NCI-H1436 treated with DMSO at 0.1 percent for 48 hours (cell line): Measurements from ENCODE around the gene CIAO2B.
"Not testable (repeated sequence)": the region's sequence is repeated elsewhere in the genome, so short reads cannot be mapped to it uniquely, and the experiment has no call there.

ENCODE experiments used
- DNase-seq: peaks from one replicate; lab custom pipeline; 2025; lab: John Stamatoyannopoulos, UW

CIAO2B gene

DNA sequence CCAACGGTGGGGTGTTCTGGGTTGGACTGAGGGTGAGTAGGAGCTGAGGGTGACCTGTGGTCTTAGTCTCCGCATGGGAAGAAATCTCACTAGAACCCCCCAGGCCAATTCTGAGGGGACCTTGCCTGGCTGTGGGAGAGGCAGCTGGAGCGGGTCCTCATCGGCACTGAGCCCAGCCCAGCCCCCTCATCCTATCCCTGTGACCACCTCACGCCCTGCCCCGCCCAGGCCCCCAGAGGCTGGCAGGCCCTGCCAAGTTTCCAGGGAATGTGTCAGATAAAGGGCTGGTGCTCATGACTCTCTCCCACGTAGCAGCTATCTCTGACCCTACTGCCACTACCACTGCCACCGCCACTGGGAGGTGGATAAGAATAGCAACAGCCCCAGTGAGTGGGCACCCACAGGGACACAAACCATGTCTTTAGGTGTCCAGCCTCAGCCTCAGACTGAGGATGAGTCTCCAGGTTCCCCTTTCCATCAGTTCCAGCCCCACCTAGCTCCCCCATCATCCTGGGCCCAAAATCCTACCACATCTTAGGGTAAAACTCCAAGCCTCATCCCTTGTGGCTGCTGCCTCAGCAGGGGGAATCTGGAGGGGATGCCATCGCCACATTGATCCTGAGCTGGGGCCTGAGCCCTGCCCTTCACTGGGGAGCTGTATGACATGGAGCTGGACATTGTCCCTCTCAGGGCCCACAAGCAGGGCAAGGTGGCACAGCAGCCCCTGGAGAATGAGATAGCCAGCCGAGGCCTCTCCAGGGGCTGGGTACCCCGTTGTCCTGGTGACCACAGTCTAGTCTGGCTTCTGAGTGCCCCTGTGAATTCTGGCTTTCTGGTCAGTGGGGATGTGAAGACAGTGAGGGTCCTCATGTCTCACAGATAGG is 30.4 kb downstream of the CIAO2B start:
- no peak for DNase-seq

DNA sequence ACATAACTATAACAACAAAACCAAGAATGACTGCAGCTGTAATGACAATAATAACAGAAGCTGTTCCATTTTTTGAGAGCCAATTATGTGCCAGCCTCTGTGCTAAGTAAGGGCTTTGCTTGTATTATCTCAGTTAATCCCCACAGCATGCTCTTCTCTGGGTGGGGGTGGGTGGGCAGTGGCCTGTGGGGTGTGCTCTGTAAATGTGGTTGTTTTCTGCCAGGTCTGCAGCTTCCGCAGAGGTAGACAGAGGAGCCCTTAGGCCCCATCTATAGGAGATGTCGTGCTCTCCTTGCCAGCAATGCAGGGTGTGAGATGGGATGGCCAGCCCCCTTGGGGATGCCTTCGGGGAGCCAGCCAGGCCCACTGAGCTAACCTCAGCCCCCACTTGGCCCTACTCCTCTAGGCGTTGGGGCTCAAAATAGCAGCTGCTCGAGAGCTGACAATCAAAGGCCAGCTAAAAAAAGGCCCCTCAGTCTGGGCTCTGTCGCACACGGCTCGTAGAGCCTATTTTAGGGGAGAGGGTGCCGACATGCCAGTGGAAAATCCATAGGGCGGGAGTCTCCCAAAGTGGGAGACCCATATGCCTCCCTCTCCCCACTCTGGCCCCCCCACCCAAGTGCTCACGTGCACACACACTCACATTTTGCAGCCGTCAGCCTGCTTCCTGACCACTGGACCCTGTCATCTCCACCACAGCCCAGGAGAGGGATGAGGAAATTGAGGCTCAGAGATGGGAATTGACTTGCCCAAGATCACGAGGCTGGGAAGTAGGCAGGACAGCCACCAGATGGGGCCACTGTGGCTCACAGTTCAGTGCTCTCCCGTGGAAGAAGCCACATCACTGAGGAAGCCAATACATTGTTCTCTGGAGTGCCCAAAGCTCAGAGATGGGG is 31.3 kb downstream of the CIAO2B start:
- no peak for DNase-seq

DNA sequence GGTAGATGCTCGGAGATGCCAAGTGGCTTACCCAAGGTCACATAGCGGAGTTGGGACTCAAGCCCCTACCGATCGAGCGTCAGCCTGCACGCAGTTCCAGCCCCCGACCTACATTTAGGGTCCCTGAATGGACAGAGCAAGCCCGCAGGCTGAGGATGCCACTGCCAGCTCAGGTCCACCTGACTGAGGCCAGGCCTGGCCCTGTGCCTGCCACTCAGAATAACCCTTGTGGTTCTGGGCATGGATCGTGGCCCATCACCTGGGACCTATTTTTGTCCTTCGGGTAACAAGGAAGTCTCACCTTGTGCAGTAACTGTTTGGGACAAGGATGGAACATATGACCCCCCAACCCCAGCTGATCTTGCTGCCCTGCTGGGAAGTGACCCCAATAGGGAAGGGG is 32.6 kb downstream of the CIAO2B start:
- no peak for DNase-seq

DNA sequence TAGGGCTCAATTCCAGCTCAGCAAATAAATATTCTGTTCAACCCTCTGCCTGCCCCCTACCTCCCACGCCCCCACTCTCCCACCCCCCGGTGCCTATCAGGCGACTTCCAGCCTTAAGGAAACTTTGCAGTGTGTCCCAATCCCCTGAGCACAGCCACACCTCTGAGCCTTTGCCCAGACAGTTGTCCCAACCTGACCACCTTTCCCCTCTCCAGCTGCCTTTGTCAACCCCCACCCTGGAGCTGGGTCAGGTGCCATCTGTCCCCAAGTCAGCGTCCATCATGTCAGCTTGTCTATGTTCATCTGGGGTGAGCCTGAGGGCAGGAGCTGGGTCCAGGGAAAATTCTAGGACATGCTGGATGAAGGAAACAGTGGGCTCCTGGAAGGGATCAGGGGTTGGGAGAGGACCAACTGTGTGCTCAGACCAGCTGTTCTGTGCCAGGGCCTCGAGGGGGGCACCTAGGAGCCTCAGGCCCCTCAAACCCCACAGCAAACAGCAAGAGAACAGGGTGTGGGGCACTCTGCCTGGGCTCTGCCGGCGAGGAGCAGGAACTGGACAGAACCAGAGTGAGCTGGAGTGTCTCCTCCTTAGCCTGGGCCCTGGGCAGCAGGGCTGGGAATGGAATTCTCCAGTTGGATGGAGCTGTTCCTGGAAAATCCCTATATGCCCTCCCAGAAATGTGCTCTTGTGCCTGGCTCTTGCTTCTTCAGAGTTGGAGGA is 33.3 kb downstream of the CIAO2B start:
- DNase-seq = no peak

DNA sequence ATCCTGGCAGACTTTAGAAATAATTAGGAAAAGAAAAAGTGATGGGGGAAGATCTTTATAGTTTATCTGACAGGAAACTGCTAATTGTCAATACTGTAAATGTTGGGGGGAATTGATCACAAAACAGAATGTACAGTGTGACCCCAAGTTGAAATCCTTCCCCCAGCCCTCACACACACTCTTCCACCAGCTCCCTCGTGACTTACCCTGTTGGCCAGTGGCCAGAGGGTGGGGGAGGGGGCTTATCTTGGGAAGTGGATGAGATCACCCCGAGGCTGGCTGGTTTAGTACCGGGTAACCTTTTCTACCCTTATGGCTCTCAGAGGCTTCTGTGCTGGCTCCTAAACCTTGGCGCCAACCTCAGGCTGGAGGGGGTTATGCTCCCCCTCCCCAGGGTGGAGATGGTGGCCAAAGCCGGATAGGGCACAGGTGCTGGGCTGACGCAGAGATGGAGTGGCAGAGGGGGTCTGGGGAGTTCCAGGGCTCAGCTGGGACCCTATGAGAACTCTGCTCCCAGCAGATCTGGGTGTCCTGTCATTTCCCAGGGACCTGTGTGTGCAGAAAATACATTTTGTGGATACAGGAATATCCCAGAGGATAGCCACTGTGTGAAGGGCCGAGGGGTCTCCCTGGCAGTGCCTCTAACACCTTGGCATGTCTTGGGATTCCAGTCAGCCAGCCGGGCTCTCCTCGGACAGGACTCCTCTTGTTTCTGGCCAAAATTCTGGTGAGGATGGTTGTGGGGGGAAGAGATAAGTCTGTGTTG is 34.1 kb downstream of the CIAO2B start:
- DNase-seq = no peak

DNA sequence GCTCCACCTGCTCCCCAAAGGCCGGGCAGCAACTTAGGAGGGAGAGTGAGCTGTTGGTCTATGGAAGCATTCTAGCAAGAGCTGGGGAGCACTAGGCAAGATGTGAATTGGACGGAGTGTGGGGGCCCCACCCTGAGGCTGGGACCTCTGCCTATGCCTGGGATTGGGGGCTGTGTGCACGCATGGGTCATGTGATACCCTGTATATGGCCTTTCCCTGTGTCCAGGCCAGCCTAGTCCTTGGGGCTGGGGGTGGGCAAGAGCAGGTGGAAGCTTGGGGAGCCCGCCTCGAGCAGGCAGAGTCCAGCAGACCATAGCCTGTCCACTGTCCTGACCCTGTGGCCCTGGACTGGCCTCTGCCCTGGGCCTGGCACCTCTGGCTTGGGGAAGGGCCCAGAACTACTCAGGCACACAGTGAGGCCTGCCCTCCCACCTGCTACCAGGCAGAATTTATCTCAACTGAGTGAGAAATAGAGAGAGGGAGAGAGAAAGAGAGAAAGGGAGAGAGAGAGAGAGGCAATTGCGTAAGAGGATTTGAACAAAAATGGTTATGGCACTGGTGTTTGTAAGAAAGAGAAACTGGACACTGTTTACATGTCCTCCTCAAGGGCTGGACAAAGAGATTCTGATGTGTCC is 34.8 kb downstream of the CIAO2B start:
- no peak for DNase-seq

DNA sequence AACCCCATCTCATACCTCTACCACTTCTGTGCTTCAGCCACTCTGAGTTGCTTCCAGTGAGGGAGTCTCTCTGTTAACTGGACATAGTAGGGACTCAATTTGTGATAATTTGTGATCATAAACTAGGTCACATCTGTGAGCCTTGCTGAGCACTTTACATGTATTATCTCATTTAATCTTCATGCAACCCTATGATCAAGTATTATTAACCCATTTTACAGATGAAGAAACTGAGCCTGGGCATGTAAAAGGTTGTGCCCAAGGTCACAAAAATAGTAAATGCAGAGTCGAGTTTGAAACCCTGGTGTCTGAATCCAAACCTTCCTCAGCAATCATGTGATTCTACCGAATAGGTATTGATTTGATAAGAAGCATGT is 35.3 kb downstream of the CIAO2B start:
- no peak for DNase-seq

DNA sequence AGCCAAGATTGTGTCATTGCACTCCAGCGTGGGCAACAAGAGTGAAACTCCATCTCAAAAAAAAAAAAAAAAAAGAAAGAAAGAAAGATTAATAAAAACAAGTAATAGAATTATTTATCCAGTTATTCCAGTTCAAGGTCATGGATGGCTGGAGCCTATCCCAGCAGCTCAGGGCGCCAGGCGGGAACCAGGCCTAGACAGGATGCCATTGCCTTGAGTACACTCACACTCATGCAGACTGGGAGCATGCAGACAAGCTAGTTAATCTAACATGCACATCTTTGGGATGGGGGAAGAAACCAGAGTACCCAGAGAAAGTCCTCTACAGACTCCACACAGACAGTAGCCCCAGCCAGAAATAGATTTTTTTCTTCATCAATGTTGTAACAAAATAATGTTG is 36.0 kb downstream of the CIAO2B start:
- no peak for DNase-seq

DNA sequence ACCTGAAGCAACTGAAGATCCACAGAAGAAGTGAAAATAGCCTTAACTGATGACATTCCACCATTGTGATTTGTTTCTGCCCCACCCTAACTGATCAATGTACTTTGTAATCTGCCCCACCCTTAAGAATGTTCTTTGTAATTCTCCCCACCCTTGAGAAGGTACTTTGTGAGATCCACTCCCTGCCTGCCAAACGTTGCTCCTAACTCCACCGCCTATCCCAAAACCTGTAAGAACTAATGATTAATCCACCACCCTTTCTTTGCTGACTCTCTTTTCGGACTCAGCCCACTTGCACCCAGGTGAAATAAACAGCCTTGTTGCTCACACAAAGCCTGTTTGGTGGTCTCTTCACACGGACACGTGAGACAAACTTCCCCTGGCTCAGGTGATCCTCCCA is 37.5 kb downstream of the CIAO2B start:
- not testable (repeated sequence) for DNase-seq

DNA sequence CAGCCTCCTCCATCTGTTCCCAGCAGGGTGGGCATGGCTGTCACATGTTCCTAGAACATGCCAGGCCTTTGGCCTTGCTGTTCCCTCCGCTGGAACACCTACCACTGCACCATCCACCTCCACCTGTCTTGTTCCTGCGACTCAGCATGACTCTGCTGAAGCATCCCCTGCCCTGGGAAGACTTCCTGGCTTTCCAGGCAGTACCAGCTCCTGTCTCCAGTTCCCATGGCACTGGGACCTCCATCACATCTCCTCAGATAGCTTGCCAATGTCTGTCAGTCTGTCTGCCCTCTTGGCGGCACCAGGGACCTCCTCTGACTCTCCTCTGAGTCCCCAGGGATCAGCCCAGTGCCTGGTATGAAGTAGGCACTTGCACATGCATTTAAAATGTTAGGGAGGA is 38.2 kb downstream of the CIAO2B start:
- no peak for DNase-seq

DNA sequence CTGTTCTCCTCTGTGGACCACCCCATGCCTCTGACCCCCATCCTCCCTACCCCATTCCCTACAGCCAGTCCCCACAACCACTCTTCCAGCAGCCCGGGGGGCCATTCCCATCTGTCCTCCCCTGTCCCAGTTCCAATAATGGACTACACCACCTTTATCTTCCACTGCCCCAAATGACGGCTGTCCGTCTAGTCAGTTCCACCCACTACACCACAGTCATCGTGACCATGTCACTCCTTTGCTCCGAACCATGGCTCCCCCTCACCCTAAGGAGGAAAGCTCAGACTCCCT is 38.6 kb downstream of the CIAO2B start:
- DNase-seq = no peak

DNA sequence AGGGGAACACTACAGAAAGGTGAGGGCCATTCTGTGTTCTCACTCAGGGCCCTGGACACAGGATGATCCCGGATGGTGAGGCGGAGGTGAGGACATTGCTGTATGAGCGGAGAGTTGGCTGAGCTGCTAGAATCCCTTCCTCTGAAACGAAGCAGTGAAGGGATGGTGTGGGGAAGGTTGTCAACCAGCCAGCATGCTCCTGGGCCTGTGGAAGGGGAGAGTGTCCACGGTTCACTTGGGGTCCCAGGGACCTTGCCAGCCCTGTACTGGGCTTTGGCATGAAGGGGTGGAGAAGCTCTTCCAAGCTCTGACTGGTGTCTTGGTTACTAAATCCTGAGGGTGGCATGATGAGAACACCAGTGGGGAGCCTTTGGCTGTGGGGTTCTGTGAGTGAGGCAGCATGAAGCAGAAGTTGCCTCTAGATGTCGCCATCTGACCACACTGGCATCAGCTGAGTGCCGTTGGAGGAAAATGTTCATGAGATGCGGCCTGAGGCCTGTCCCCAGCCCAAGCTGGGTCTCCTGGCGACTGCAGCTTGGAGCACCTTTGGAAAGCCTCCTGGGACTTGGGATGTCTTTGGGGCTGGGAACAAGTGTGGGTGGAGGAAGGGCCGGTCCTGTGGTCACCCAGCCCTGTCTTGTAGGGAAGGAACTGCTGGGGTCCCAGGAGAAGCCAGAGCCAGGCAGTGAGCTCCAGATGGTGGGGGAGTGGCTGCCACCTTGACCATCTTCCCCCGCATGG is 39.1 kb downstream of the CIAO2B start:
- DNase-seq = no peak

DNA sequence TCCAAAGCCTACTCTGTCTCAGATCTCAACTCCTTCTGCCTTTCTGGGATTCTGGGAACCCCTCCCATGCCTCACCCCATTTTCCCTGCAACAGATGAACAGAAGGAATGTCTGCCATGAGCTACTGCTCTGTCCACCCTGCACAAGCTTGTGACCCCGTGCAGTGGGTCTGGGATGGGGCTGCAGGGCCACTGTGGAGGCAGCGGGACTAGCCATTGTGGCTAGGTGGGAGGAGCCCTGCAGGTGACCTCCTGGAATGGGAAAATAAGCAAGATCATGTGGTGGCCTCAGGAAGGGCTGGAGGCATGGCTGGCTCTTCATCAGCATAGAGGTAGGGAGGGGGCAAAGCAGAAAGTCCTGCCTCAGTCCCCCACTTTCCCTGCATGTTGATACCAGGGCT is 40.1 kb downstream of the CIAO2B start:
- no peak for DNase-seq

DNA sequence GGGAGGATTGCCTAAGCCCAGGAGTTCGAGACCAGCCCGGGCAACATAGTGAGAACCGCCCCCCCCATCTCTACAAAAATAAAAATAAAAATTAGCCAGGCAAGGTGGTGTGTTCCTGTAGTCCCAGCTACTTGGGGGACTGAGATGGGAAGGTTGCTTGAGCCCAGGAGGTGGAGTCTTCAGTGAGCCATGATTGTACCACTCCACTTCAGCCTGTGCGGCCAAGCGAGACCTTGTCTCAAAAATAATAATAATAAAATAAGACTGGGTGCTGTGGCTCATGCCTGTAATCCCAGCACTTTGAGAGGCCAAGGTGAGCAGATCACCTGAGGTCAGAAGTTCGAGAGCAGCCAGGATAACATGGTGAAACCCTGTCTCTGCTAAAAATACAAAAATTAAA is 42.4 kb downstream of the CIAO2B start:
- no peak for DNase-seq

DNA sequence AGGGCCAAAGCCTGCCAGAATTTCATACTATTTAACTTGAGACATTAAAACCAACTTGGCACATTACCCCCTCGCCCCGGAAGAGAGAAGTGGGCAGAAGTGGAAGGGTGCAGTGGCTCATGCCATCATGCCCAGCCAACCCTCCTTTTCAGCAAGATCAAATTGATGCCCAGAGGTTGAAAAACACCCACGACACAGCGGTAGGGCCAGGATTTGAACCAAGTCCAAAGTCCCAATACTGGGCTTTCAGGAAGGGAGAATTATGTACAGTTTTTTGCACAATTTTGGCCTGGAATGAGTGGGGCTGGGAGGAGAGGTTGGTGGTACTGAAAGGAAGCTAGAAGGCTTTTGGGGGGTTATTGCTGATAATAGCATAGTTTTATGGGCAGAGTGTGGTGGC is 42.8 kb downstream of the CIAO2B start:
- DNase-seq = no peak

DNA sequence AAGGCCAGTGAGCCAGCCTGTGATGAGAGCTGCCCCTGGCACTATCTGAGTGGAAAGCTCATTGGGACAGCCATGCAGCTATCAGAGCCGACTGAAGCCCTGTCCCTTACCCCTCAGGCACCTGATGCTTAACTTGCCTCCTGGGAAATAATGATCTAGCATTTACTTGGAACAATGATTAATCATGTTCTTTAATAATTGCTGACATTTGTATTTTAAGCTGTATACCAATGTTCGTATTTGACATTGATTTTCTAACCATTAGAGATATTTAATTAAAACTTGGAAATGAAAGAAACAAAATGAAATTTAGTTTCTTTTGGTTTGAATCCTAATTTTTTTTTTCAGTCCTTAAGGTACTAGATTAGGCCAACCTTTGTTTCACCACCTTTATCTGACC is 43.4 kb downstream of the CIAO2B start:
- no peak for DNase-seq

DNA sequence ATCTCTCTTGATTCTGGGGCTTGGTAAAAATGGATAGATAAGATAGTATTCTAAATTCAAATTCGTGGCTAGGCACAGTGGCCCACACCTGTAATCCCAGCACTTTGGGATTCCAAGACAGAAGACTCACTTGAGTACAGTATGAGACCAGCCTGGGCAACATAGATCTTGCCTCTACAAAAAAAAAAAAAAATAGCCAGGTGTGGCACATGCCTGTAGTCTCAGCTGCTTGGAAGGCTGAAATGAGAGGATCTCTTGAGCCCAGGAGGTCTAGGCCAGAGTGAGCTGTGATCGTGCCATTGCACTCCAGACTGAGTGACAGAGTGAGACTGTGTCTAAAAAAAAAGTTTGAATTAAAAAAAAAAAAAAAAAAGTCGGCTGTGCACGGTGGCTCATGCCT is 44.6 kb downstream of the CIAO2B start:
- no peak for DNase-seq

DNA sequence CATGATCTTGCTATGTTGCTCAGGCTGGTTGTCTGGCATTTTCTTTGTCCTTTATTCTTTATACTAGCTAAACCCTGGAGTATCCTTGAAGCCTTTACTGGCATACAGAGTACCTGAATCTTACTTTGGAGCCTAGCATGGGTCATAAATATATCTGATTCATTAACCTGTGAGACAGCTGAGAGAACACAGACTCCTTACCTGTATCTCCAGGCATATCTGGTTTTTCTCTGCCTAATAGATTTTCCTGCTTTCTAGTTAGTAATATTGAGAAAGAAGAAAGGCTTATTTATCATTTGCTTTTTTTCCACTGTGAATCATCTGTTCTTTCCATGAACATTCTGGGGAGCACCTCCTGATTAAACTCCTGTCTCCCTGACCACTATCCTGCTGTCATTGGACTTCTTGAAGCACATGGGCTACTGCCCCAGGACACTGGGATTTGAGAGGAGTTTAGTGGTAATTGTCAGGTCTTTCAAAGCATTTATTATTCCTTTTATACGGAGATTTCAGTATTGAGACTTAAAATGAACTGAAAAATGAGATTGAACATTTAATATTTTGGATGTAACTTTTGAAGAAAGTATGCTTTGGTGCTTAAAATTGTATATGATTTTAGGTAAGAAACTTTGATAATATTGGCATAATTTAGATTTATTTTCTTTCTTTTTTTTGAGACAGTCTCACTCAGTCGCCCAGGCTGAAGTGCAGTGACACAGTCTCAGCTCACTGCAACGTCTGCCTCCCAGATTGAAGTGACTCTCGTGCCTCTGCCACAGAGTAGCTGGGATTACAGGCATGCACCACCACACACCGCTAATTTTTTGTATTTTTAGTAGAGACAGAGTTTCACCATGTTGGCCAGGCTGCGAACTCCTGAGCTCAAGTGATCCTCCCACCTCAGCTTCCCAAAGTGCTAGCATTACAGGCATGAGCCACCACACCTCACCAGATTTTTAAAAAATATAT is 45.3 kb downstream of the CIAO2B start:
- DNase-seq = no peak

DNA sequence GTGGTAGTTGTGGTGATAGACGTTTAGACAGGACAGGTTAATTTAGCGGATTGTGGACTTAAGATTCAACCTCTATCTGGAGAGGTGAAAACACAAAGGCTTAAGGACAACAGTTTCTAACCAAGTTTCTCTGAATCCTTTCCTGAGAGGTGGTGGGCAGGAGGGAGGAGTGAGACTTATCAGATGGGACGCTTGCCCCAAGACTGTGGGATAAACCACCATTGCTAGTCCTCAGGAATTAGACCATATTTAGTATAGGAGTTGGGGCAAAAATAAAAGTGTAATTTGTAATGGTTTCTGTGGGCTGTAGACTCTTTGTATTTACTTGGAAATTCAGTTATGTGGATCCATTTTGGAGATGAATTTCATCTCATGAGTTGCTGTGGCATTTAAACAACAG is 47.3 kb downstream of the CIAO2B start:
- DNase-seq = no peak

DNA sequence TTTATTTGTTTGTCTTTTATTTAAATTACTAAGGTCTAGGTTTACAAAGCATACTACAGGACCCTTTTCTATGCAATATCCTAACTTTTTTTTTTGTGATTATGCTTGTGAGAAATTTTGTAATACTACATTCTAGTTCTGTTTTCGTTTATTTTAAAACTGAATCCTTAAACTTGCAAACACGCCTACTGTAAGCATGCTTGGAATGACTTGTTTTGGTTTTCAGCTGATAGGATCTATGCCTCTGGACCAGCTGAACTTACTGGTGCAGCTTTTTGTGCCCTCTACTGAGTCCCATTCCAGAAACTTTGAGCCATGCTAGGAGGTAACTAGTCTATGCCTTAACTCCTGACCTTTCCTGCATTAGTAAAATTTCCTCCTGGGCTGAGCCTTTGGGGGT is 47.9 kb downstream of the CIAO2B start:
- no peak for DNase-seq
